SK-N-SH treated with all-trans-retinoic acid at 6 μM for 48 hours (cell line): Measurements from ENCODE around the gene FBXO45.

ENCODE experiments used
- ATAC-seq: fragments of 200-7000 bp; cut with Tn5 transposase; 3 replicates; pipeline ENCODE4 v1.9.1; 2020; ENCODE audit warnings: mild to moderate bottlenecking, moderate library complexity
- ARNTL ChIP-seq: fragments of 450-650 bp; formaldehyde crosslinking; IDR thresholded peaks from 2 replicates; pipeline ENCODE4 v1.5.0; 2020; ENCODE audit warnings: low read depth, mild to moderate bottlenecking, moderate library complexity, borderline replicate concordance
- CREB5 ChIP-seq: fragments of 250-450 bp; sonication (Bioruptor Pico); IDR thresholded peaks from 2 replicates; pipeline ENCODE4 v1.5.1; 2020; ENCODE audit warnings: low read depth, mild to moderate bottlenecking, moderate library complexity
- CSDC2 ChIP-seq: fragments of 250-450 bp; sonication (Bioruptor Pico); IDR thresholded peaks from 2 replicates; pipeline ENCODE4 v1.5.0; 2020; ENCODE audit warnings: mild to moderate bottlenecking, moderate library complexity
- CSRNP3 ChIP-seq: fragments of 250-450 bp; sonication (Bioruptor Pico); IDR thresholded peaks from 2 replicates; pipeline ENCODE4 v1.5.1; 2021; ENCODE audit warnings: mild to moderate bottlenecking, moderate library complexity
- ESRRG ChIP-seq: fragments of 250-450 bp; sonication (Bioruptor Pico); IDR thresholded peaks from 2 replicates; pipeline ENCODE4 v1.6.1; 2021; ENCODE audit warnings: mild to moderate bottlenecking
- GLIS3 ChIP-seq: fragments of 250-450 bp; sonication (Bioruptor Pico); IDR thresholded peaks from 2 replicates; pipeline ENCODE4 v1.5.0; 2020; ENCODE audit warnings: mild to moderate bottlenecking, moderate library complexity
- ISL1 ChIP-seq: fragments of 250-450 bp; sonication (Bioruptor Pico); IDR thresholded peaks from 2 replicates; pipeline ENCODE4 v2.1.2; 2022; ENCODE audit warnings: mild to moderate bottlenecking, moderate library complexity
- OSR1 ChIP-seq: fragments of 250-450 bp; sonication (Bioruptor Pico); IDR thresholded peaks from 2 replicates; pipeline ENCODE4 v1.8.0; 2022; ENCODE audit warnings: moderate library complexity, mild to moderate bottlenecking, inconsistent platforms
- PATZ1 ChIP-seq: fragments of 250-450 bp; sonication (Bioruptor Pico); IDR thresholded peaks from 2 replicates; pipeline ENCODE4 v1.8.0; 2020; ENCODE audit warnings: mild to moderate bottlenecking, moderate library complexity, borderline replicate concordance
- POU6F1 ChIP-seq: fragments of 250-450 bp; sonication (Bioruptor Pico); IDR thresholded peaks from 2 replicates; pipeline ENCODE4 v1.8.0; 2021; ENCODE audit warnings: low read depth, mild to moderate bottlenecking, moderate library complexity, borderline replicate concordance
- PPARA ChIP-seq: fragments of 250-450 bp; sonication (Bioruptor Pico); IDR thresholded peaks from 2 replicates; pipeline ENCODE4 v1.5.0; 2020; ENCODE audit warnings: mild to moderate bottlenecking, borderline replicate concordance
- RARB ChIP-seq: fragments of 250-450 bp; sonication (Bioruptor Pico); IDR thresholded peaks from 2 replicates; pipeline ENCODE4 v1.8.0; 2021; ENCODE audit warnings: mild to moderate bottlenecking, moderate library complexity
- SNAI2 ChIP-seq: fragments of 250-450 bp; sonication (Bioruptor Pico); IDR thresholded peaks from 2 replicates; pipeline ENCODE4 v1.5.0; 2020; ENCODE audit warnings: mild to moderate bottlenecking, moderate library complexity
- TCF4 ChIP-seq: fragments of 250-450 bp; sonication (Bioruptor Pico); IDR thresholded peaks from 2 replicates; pipeline ENCODE4 v1.8.0; 2021; ENCODE audit warnings: mild to moderate bottlenecking, moderate library complexity, borderline replicate concordance
- TOX ChIP-seq: fragments of 250-450 bp; sonication (Bioruptor Pico); IDR thresholded peaks from 2 replicates; pipeline ENCODE4 v1.8.0; 2021; ENCODE audit warnings: mild to moderate bottlenecking, moderate library complexity, borderline replicate concordance
- TSHZ2 ChIP-seq: fragments of 250-450 bp; sonication (Bioruptor Pico); IDR thresholded peaks from 2 replicates; pipeline ENCODE4 v1.5.0; 2020; ENCODE audit warnings: mild to moderate bottlenecking, moderate library complexity
- ZC3H10 ChIP-seq: fragments of 250-450 bp; sonication (Bioruptor Pico); IDR thresholded peaks from 2 replicates; pipeline ENCODE4 v1.5.1; 2021; ENCODE audit warnings: mild to moderate bottlenecking, moderate library complexity
- ZFP3 ChIP-seq: fragments of 250-450 bp; sonication (Bioruptor Pico); IDR thresholded peaks from 2 replicates; pipeline ENCODE4 v1.5.0; 2020; ENCODE audit warnings: mild to moderate bottlenecking, moderate library complexity
- ZFP30 ChIP-seq: fragments of 450-650 bp; formaldehyde crosslinking; IDR thresholded peaks from 2 replicates; pipeline ENCODE4 v1.5.0; 2022; ENCODE audit warnings: mild to moderate bottlenecking, moderate library complexity
- ZNF565 ChIP-seq: fragments of 450-650 bp; formaldehyde crosslinking; conservative IDR thresholded peaks from 2 replicates; pipeline ENCODE4 v1.5.0; 2020; ENCODE audit warnings: low read depth, mild to moderate bottlenecking, moderate library complexity
- ZNF70 ChIP-seq: fragments of 450-650 bp; formaldehyde crosslinking; IDR thresholded peaks from 2 replicates; pipeline ENCODE4 v1.5.0; 2020; ENCODE audit warnings: mild to moderate bottlenecking, moderate library complexity
- ZNF8 ChIP-seq: fragments of 450-650 bp; formaldehyde crosslinking; IDR thresholded peaks from 2 replicates; pipeline ENCODE4 v1.5.0; 2020; ENCODE audit warnings: mild to moderate bottlenecking, moderate library complexity

The FBXO45 gene

GRCh38 chr3:196603683-196604082 is 35.2 kb downstream of the FBXO45 start:
- TF ChIP-seq ZNF565 (CRISPR knock-in tag) (no peak), ESRRG (CRISPR knock-in tag) (no peak), RARB (no peak), PPARA (CRISPR knock-in tag) (no peak)
- no peak for ATAC-seq

GRCh38 chr3:196604548-196604947 is 36.1 kb downstream of the FBXO45 start:
- no peak for TF ChIP-seq TOX
- TF ChIP-seq ZNF8 (CRISPR knock-in tag): no peak
- TF ChIP-seq ESRRG (CRISPR knock-in tag): no peak
- no peak for TF ChIP-seq ARNTL (CRISPR knock-in tag)
- TF ChIP-seq PPARA (CRISPR knock-in tag): no peak
- TF ChIP-seq CSDC2 (CRISPR knock-in tag): no peak
- no peak for TF ChIP-seq TSHZ2 (CRISPR knock-in tag)
- no peak for TF ChIP-seq CREB5 (CRISPR knock-in tag)
- TF ChIP-seq ISL1 (CRISPR knock-in tag): no peak
- TF ChIP-seq RARB: no peak
- TF ChIP-seq ZC3H10 (CRISPR knock-in tag): no peak
- TF ChIP-seq TCF4: no peak
- TF ChIP-seq ZNF70: no peak
- TF ChIP-seq ZNF565 (CRISPR knock-in tag): no peak
- no peak for TF ChIP-seq ZFP30
- TF ChIP-seq GLIS3: no peak
- no peak for TF ChIP-seq PATZ1 (CRISPR knock-in tag)
- no peak for TF ChIP-seq OSR1 (CRISPR knock-in tag)
- TF ChIP-seq ZFP3: no peak
- TF ChIP-seq POU6F1 (CRISPR knock-in tag): no peak
- ATAC-seq: no peak

GRCh38 chr3:196608693-196609092 is 40.2 kb downstream of the FBXO45 start:
- ATAC-seq: no peak
- TF ChIP-seq ZNF70: no peak

GRCh38 chr3:196609343-196609775 is 40.9 kb downstream of the FBXO45 start:
- ATAC-seq: peak; percentile 98
- TF ChIP-seq POU6F1 (CRISPR knock-in tag): no peak
- no peak for TF ChIP-seq ZFP30
- TF ChIP-seq ARNTL (CRISPR knock-in tag): no peak
- TF ChIP-seq TSHZ2 (CRISPR knock-in tag): no peak
- TF ChIP-seq CREB5 (CRISPR knock-in tag): no peak
- TF ChIP-seq CSRNP3: no peak
- no peak for TF ChIP-seq ZFP3
- TF ChIP-seq OSR1 (CRISPR knock-in tag): no peak
- TF ChIP-seq ZNF8 (CRISPR knock-in tag): no peak
- no peak for TF ChIP-seq GLIS3
- no peak for TF ChIP-seq SNAI2
